Activated T-cell treated with anti-CD3 and anti-CD28 coated beads, Interleukin-2, amount 50 U/mL, for 4 hours (primary cell): ENCODE results near the gene POU2F3. TPM values are rescaled to one million over a fixed set of nuclear protein-coding genes. Genes with fewer than 3 reads are reported as not detected.
"Not testable (repeated sequence)": the region's sequence is repeated elsewhere in the genome, so short reads cannot be mapped to it uniquely, and the experiment has no call there.

Experiments used
- ATAC-seq, 2 donors: fragments of 200-7000 bp; cut with Tn5 transposase; one replicate each; pipeline ENCODE4 v1.10.0; 2021
- DNase-seq: peaks from one replicate; pipeline ENCODE4 v3.0.0-alpha.2; 2020
- H3K27me3 Mint-ChIP-seq: one replicate; pipeline ENCODE4 v1.8.0; 2021; ENCODE audit warnings: low read depth, mixed read lengths
- H3K36me3 Mint-ChIP-seq: one replicate; pipeline ENCODE4 v1.8.0; 2022; ENCODE audit warnings: mixed read lengths; ENCODE audit not compliant: insufficient read depth
- H3K4me1 Mint-ChIP-seq: one replicate; pipeline ENCODE4 v1.8.0; 2021; ENCODE audit warnings: low read depth, mixed read lengths
- H3K4me3 Mint-ChIP-seq: one replicate; pipeline ENCODE4 v1.8.0; 2021; ENCODE audit warnings: mild to moderate bottlenecking, moderate library complexity, mixed read lengths
- H3K9me3 Mint-ChIP-seq: one replicate; pipeline ENCODE4 v1.8.0; 2021; ENCODE audit warnings: mixed read lengths
- total RNA-seq, 3 donors: library from RNA; stranded (reverse); gene quantifications; one replicate each; pipeline ENCODE4 v1.2.1, GENCODE V29; 2021

POU2F3 gene
- total RNA-seq, 3 donors from 2014 or later = not detected

DNA sequence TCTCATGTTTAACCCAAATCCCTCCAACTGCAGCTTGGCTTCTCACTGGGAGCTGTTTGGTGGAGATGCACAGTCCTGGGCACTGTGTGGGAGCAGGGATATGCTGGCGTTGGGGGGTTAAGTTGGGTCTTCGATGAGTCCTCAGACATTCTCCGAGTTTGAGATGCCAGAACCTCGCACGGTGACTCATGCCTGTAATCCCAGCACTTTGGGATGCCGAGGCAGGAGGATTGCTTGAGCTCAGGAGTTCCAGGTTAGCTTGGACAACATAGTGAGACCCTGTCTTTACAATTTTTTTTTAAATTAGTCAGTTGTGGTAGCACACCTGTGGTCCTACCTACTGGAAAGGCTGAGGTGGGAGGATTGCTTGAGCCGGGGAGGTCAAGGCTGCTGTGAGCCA is 20.7 kb downstream of the POU2F3 start:
- DNase-seq (no peak), ATAC-seq (no peak)
- Mint-ChIP-seq H3K36me3 (no peaks in the 10 kb centered on the region), H3K4me1 (no peaks in the 10 kb centered on the region), H3K9me3 (no peaks in the 10 kb centered on the region), H3K27me3 (peaks cover 47% of the 10 kb centered on the region), H3K4me3 (no peak overlapping the region)

DNA sequence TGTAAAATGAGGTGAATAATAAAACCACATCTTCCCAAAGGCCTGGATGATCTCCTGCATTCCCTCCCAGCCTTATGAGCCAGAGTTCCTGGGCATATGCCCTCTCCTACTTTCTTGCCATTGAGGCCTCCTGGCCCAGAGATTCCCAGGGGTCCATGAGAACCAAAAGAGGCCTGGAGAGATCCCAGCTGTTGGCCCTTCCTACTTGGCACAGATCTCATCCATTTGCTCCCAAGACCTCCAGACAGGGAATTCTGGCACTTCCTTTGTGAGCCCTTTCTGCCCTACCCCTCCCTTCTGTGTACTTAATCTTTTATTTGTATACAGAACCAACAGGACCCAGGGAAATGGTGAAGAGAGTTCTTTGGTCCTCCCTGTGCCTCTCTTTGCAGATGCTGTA is 21.4 kb downstream of the POU2F3 start:
- no peak for ATAC-seq
- no peaks in the 10 kb centered on the region for H3K4me1 Mint-ChIP-seq
- H3K9me3 Mint-ChIP-seq = no peaks in the 10 kb centered on the region
- no peaks in the 10 kb centered on the region for H3K36me3 Mint-ChIP-seq
- H3K27me3 Mint-ChIP-seq = peaks cover 42% of the 10 kb centered on the region
- H3K4me3 Mint-ChIP-seq = no peak overlapping the region
- no peak for DNase-seq

DNA sequence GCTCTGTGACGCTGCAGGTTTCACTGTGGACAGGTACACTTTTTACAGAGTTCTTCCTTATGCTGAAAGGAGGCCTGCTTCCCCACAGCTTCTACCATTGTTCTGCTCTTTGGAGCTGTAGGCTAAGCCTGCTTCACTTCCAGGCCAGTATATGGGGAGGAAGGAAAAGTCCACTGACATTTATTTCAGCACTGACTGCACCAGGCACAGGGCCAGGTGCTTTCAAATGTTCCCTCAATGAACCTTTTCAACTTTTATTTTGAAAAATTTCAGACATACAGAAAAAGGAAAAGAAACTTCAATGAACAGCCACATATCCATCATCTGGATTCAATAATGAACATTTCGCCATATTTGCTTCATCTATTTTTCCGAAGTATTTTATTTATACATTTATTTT is 22.0 kb downstream of the POU2F3 start:
- Mint-ChIP-seq H3K4me3 (no peak overlapping the region), H3K36me3 (no peaks in the 10 kb centered on the region), H3K4me1 (no peaks in the 10 kb centered on the region), H3K27me3 (peaks cover 42% of the 10 kb centered on the region), H3K9me3 (no peaks in the 10 kb centered on the region)
- DNase-seq (no peak), ATAC-seq (no peak)

DNA sequence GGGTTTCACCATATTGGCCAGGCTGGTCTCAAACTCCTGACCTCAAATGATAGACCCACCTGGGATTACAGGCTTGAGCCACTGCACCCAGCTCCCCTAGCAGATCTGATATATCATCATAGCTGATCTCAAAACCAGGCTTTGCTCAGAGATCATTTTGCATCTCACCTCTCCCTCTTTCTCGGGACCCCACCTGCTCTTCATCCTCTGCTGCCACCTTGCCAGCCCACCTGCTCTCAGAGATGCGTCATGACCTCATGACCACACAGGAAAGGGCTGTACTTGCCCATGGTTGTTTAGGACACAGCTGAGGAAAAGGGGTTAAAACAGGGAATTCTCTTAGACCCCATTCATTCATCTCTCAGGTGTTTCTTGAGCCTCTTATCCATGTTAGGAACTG is 27.4 kb downstream of the POU2F3 start:
- no peaks in the 10 kb centered on the region for H3K4me1 Mint-ChIP-seq
- no peaks in the 10 kb centered on the region for H3K9me3 Mint-ChIP-seq
- H3K27me3 Mint-ChIP-seq = peaks cover 31% of the 10 kb centered on the region
- ATAC-seq = no peak
- DNase-seq = no peak
- no peaks in the 10 kb centered on the region for H3K36me3 Mint-ChIP-seq
- H3K4me3 Mint-ChIP-seq = no peak overlapping the region

DNA sequence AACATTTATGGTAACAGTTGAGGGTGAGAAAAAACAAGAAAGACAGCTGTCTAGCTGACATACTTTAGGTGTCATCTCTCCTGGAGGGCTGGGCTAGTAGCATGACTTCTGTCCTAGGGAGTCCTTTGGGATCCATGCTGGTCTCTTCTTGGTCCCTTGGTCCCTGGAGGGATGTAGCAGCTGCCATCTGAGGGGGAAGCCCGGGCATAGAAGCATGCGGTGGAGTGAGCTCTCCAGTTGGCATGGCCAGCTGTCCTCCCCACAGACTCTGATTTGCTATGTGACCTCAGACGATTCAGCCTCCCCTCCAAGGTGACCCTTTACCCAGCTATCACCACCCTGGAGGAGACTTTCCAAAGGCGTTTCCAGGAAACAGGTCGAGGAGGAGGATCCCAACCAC is 28.7 kb downstream of the POU2F3 start:
- Mint-ChIP-seq H3K27me3 (peaks cover 33% of the 10 kb centered on the region), H3K36me3 (no peaks in the 10 kb centered on the region), H3K9me3 (no peaks in the 10 kb centered on the region), H3K4me3 (no peak overlapping the region), H3K4me1 (no peaks in the 10 kb centered on the region)
- ATAC-seq = no peak
- DNase-seq = no peak

DNA sequence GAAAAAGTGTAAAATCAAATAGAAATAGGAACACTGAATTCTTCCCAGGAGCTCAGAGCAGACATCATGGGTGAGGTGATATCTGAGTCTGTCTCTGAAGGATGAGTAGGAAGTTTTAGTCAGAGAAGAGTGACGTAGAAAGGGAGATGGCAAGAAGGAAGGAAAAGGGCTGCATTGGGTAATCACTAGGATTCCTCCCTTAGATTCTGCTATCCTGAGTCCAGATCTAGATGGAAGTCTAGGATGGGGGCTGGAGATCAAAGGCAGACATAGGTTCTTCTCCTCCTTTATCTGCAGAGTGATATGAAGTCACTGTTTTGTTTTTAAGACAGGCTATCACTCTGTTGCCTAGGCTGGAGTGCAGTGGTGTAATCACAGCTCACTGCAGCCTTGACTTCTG is 30.4 kb downstream of the POU2F3 start:
- H3K4me3 Mint-ChIP-seq = no peak overlapping the region
- ATAC-seq = no peak
- DNase-seq = no peak
- no peaks in the 10 kb centered on the region for H3K36me3 Mint-ChIP-seq
- peaks cover 35% of the 10 kb centered on the region for H3K27me3 Mint-ChIP-seq
- H3K9me3 Mint-ChIP-seq = no peaks in the 10 kb centered on the region
- H3K4me1 Mint-ChIP-seq = no peaks in the 10 kb centered on the region

DNA sequence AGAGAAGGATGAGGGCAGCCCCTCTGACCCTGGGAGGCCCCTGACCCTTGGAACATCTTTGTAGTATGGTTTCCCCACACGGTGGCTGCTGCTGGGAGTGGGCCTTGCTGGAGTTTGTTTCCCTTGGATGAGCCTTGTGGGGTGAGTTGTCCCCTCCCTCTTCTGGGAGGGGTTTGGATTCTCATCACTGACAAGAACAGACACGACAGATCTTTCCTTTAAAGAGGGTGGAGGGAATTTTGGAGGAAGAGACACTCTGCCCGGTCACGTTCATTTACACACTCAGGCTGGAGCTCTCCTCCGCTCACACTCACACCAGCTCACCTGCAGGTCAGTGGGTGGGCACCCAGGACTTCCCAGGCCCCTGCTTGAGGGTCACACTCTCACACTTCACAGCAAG is 31.7 kb downstream of the POU2F3 start:
- no peaks in the 10 kb centered on the region for H3K9me3 Mint-ChIP-seq
- DNase-seq (no peak), ATAC-seq (no peak)
- H3K4me1 Mint-ChIP-seq = no peaks in the 10 kb centered on the region
- peaks cover 31% of the 10 kb centered on the region for H3K27me3 Mint-ChIP-seq
- no peaks in the 10 kb centered on the region for H3K36me3 Mint-ChIP-seq
- no peak overlapping the region for H3K4me3 Mint-ChIP-seq

DNA sequence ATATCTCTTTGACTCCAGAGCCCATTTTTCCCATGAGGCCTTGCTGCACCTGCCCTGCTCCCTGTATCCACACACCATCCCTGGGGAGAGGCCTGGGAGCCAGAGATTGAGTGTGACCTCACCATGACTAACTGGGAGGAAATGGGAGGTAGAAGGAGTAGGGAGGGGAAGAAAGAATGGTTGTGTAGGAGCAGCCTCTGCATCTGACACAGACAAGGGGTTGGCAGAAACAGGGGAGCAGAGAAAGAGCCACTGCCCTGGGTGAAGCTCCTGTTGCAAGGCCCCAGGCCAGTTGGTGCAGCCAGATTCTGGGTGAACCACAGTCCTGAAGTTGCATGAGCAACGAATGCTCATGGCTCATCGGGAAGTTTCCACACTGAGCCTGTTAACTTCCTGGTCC is 32.4 kb downstream of the POU2F3 start:
- no peaks in the 10 kb centered on the region for H3K36me3 Mint-ChIP-seq
- peaks cover 25% of the 10 kb centered on the region for H3K27me3 Mint-ChIP-seq
- H3K9me3 Mint-ChIP-seq = no peaks in the 10 kb centered on the region
- no peak for DNase-seq
- ATAC-seq = no peak
- no peak overlapping the region for H3K4me3 Mint-ChIP-seq
- no peaks in the 10 kb centered on the region for H3K4me1 Mint-ChIP-seq

DNA sequence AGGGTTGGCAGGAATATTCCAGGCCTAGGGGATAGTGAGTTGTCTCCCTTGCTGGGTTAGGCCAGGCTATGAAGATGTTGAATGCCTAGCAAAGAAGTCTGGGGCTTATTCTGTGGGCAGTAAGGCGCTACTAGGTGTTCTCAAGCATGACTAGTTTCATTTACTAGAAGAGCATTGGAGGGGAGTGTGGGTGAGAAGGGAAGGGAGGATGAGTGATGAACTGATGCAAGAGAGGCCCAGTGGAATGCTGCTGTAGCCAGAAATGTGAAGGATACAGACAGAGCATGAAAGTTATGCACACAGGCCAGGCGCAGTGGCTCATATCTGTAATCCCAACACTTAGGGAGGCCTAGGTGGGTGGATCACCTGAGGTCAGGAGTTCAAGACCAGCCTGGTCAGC is 33.5 kb downstream of the POU2F3 start:
- Mint-ChIP-seq H3K9me3 (no peaks in the 10 kb centered on the region), H3K27me3 (peaks cover 22% of the 10 kb centered on the region), H3K4me3 (no peak overlapping the region), H3K4me1 (no peaks in the 10 kb centered on the region), H3K36me3 (no peaks in the 10 kb centered on the region)
- ATAC-seq (no peak), DNase-seq (no peak)

DNA sequence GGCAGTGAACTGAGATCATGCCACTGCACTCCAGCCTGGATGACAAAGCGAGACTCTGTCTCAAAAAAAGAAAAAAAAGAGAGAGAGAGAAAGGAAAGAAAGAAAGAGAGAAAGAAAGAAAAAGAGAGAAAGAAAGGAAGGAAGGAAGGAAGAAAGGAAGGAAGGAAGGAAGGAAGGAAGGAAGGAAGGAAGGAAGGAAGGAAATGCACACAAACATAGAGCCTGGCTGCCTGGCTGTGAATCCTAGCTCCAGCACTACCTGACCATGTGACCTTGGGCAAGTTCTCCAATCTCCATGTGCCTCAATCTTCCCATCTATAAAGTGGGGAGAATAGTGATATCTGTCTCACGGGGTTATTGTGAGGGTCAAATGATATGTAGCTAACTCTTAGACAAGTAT is 34.0 kb downstream of the POU2F3 start:
- DNase-seq, H3K4me1 Mint-ChIP-seq, H3K9me3 Mint-ChIP-seq, ATAC-seq, H3K36me3 Mint-ChIP-seq, H3K4me3 Mint-ChIP-seq: not testable (repeated sequence)
- H3K27me3 Mint-ChIP-seq = peaks cover 22% of the 10 kb centered on the region

DNA sequence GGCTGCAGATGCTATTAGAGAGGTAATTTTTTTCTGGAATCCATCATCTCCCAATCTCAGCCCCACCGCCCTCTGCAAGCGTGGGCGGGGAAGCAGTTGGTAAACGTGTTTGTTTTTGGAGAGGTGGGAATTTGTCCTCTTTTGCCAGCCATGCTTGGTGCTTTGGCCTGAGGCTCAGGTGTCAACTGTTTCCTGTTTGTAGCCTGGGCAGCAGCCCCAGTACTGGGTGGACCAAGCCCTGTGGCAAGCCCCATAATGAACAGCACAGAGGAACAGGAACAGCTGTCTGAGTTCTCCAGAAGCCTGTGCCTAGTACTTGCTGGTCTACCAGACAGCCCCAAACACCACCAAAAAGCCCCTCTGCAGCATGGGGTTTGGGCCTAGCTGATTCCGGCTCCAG is 39.6 kb downstream of the POU2F3 start:
- H3K4me1 Mint-ChIP-seq = no peaks in the 10 kb centered on the region
- ATAC-seq (no peak), DNase-seq (no peak)
- H3K27me3 Mint-ChIP-seq = peaks cover 2% of the 10 kb centered on the region
- no peak overlapping the region for H3K4me3 Mint-ChIP-seq
- no peaks in the 10 kb centered on the region for H3K9me3 Mint-ChIP-seq
- H3K36me3 Mint-ChIP-seq = no peaks in the 10 kb centered on the region

DNA sequence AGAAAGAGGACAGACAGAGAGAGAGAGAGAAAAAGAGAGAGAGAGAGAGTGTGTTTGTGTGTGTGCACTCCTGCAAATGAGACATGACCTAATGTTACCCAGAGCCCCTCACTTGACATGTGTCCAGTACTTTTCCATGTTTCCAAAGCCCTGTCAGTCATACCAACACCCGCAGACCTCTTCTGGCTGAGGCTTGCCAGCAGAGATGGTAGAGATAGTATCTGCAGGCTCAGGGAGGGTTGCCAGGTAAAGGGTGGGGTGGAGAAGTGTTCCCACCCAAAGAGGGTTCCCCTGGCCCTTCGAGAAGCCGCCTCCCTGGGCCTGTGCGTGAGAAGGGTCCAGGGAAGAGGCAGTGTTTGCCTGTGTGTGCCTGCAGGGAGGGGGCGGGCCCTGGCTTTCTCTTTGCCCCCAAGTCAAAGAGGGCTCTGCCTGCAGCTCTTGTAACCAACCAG is 40.7 kb downstream of the POU2F3 start:
- no peaks in the 10 kb centered on the region for H3K27me3 Mint-ChIP-seq
- H3K9me3 Mint-ChIP-seq = no peaks in the 10 kb centered on the region
- ATAC-seq (no peak), DNase-seq (no peak)
- no peaks in the 10 kb centered on the region for H3K36me3 Mint-ChIP-seq
- H3K4me3 Mint-ChIP-seq = no peak overlapping the region
- H3K4me1 Mint-ChIP-seq = no peaks in the 10 kb centered on the region

DNA sequence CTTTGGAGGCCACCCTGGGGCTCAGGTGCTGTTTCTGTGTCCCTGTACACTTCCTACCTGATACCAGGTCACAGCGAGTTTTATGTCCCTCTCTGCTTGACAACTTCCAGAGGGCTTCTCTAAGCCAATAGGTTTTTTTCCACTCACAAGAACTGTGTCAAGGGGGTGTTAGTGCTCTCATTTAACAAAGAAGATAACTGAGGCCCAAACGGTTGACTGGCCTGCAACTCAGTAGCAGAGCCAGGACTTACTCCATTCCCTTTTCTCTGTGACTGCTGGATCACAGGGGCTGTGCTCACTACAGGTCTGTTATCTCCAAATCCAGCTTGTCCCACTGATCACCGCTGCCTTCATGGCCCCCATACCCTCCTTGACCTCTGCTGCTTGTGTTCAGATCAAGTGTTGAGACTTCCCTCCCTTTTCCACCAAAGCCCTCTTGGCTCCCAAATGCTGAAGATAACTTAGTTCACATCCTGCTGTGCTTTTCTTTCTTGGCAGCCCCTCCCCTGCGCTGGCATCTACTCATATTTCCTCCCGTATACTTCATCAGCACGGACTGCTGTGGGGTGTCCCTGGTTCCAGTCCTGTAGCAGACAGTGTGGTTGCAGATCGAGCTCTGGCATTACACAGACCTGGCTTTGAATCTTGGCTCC is 41.3 kb downstream of the POU2F3 start:
- Mint-ChIP-seq H3K9me3 (no peaks in the 10 kb centered on the region), H3K36me3 (no peaks in the 10 kb centered on the region), H3K27me3 (no peaks in the 10 kb centered on the region), H3K4me1 (no peaks in the 10 kb centered on the region), H3K4me3 (no peak overlapping the region)
- no peak for ATAC-seq
- DNase-seq = no peak

DNA sequence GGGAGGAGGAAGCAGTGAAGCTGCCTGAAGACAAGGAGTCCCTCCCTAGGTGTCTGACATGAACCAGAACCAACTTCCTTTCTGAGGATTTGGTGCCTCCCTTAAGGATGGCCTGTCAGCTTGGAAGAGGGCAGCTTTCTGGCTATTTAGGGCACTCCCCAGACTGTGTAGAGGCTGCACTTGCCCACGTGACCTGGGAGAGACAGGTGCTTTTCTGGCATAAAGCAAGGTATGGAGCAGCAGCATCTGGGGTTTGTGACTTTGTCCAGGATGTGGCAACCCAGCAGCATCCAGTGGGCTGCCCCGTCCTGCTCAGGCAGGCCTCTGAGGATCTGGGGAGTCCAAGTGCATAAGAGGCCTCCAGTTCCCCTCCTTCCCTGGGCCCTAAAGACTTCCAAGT is 43.2 kb downstream of the POU2F3 start:
- no peaks in the 10 kb centered on the region for H3K4me1 Mint-ChIP-seq
- no peak overlapping the region for H3K4me3 Mint-ChIP-seq
- DNase-seq (no peak), ATAC-seq (no peak)
- no peaks in the 10 kb centered on the region for H3K36me3 Mint-ChIP-seq
- H3K9me3 Mint-ChIP-seq = no peaks in the 10 kb centered on the region
- H3K27me3 Mint-ChIP-seq = peaks cover 6% of the 10 kb centered on the region

DNA sequence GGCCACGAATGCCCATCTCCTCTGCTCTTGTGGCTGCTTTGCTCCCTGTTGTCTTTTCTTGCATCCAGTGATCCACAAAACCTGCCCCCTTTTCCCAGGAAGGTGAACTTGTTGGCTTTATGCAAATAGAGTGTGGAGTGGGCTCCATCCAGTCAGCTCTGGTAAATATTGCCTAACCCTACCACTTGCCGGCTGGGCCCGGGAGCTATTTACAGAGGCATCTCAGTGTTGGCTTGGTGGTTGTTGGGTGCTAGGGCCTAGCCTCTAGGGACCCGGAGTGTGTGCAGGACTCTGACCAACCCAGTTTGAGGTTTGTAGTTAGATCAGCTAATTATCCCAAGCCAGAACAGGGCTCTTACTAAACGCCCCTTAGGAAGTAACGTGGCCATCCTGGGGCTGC is 44.3 kb downstream of the POU2F3 start:
- Mint-ChIP-seq H3K9me3 (no peaks in the 10 kb centered on the region), H3K36me3 (no peaks in the 10 kb centered on the region), H3K27me3 (peaks cover 6% of the 10 kb centered on the region), H3K4me1 (no peaks in the 10 kb centered on the region), H3K4me3 (no peak overlapping the region)
- DNase-seq = no peak
- ATAC-seq = no peak

DNA sequence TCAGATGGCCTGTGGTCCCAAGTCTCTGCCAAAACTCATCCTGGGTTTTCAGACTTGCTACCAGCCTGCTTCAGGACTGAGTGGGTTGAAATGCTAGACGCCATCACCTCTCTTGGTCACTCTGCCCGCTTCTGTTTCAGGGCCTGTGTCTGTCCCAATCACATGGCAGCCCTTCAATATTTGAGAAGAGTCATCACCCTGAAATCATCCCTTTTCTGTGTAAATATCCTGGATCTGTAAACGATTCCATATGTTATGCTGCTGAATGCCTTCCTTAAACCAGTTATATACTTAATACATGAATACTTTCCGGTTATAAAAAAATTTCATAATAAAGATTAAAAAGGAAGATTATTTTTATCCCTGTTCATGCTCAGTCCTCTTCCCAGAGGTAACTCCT is 45.3 kb downstream of the POU2F3 start:
- Mint-ChIP-seq H3K4me1 (no peaks in the 10 kb centered on the region), H3K9me3 (no peaks in the 10 kb centered on the region), H3K36me3 (no peaks in the 10 kb centered on the region), H3K4me3 (no peak overlapping the region), H3K27me3 (peaks cover 12% of the 10 kb centered on the region)
- ATAC-seq (no peak), DNase-seq (no peak)
